ENCODE measurements around the gene KATNBL1. TPM values are rescaled to one million over a fixed set of nuclear protein-coding genes. Genes with fewer than 3 reads are reported as not detected.

Gene KATNBL1
- total and polyA plus RNA-seq, 9 of the 15 experiments (the other 6 are each of a cell fraction or from before 2014, with no cell fraction given) = 6.6 to 46.0 (median 24.0) TPM

GRCh38 chr15:34209421-34210282, at the start of gene KATNBL1 (continued):
- TF ChIP-seq CHD7 (IDR thresholded peaks at IDR 0.05; ENCODE audit: low read depth, low read length) (no peak), ZNF274 (IDR thresholded peaks at IDR 0.05; ENCODE audit: borderline replicate concordance, low read depth, low read length) (no peak), STAG1 (CRISPR knock-in tag; IDR thresholded peaks at IDR 0.05; ENCODE audit: borderline replicate concordance) (peak; percentile 23; the same call in 1 of the 2 replicates), YBX1 (IDR thresholded peaks at IDR 0.05) (no peak), CREB1 (IDR thresholded peaks at IDR 0.05) (peak; percentile 21; the same call in 1 of the 2 replicates), CREB1 (CRISPR knock-in tag; IDR thresholded peaks at IDR 0.05) (no peak; the same call in 1 of the 2 replicates), MTA3 (IDR thresholded peaks at IDR 0.05; ENCODE audit: borderline replicate concordance) (peak; percentile 84; the same call in 1 of the 2 replicates), ZNF586 (CRISPR knock-in tag; conservative IDR thresholded peaks at IDR 0.05) (no peak), FIP1L1 (IDR thresholded peaks at IDR 0.05; ENCODE audit: low read depth, low read length, poor library complexity, severe bottlenecking) (peak; percentile 82), POLR2G (IDR thresholded peaks at IDR 0.05; ENCODE audit: low read depth, low read length) (peak; percentile 100), MBD2 (IDR thresholded peaks at IDR 0.05; ENCODE audit: borderline replicate concordance, low read depth) (no peak; the same call in 1 of the 2 replicates)
- TF ChIP-seq, protein P1, sequence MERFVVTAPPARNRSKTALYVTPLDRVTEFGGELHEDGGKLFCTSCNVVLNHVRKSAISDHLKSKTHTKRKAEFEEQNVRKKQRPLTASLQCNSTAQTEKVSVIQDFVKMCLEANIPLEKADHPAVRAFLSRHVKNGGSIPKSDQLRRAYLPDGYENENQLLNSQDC (CRISPR knock-in tag; IDR thresholded peaks at IDR 0.05) = 0 out of 2 replicates have a peak, but pooled peaks have one; percentile 23
- TF ChIP-seq, protein P2, sequence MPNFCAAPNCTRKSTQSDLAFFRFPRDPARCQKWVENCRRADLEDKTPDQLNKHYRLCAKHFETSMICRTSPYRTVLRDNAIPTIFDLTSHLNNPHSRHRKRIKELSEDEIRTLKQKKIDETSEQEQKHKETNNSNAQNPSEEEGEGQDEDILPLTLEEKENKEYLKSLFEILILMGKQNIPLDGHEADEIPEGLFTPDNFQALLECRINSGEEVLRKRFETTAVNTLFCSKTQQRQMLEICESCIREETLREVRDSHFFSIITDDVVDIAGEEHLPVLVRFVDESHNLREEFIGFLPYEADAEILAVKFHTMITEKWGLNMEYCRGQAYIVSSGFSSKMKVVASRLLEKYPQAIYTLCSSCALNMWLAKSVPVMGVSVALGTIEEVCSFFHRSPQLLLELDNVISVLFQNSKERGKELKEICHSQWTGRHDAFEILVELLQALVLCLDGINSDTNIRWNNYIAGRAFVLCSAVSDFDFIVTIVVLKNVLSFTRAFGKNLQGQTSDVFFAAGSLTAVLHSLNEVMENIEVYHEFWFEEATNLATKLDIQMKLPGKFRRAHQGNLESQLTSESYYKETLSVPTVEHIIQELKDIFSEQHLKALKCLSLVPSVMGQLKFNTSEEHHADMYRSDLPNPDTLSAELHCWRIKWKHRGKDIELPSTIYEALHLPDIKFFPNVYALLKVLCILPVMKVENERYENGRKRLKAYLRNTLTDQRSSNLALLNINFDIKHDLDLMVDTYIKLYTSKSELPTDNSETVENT (CRISPR knock-in tag; IDR thresholded peaks at IDR 0.05) = peak; percentile 74

All from K562 (cell line).